ENCODE measurements around the gene PTPRG.

GRCh38 chr3:61589856-61590255 is 28.5 kb downstream of the PTPRG start:
- TF ChIP-seq CTCF (conservative IDR thresholded peaks at IDR 0.05; ENCODE audit: low read depth, low read length) (no peak), EZH2 (IDR thresholded peaks at IDR 0.05; ENCODE audit: borderline replicate concordance, low read depth, low read length, poor library complexity, severe bottlenecking) (no peak)
